ENCODE data around the gene GLIPR1. TPM values are rescaled to one million over a fixed set of nuclear protein-coding genes. Genes with fewer than 3 reads are reported as not detected.
"Not testable (repeated sequence)": the region's sequence is repeated elsewhere in the genome, so short reads cannot be mapped to it uniquely, and the experiment has no call there.

GLIPR1 gene
- total RNA-seq, 1 experiment from 2014 or later, result 1.9 TPM

DNA sequence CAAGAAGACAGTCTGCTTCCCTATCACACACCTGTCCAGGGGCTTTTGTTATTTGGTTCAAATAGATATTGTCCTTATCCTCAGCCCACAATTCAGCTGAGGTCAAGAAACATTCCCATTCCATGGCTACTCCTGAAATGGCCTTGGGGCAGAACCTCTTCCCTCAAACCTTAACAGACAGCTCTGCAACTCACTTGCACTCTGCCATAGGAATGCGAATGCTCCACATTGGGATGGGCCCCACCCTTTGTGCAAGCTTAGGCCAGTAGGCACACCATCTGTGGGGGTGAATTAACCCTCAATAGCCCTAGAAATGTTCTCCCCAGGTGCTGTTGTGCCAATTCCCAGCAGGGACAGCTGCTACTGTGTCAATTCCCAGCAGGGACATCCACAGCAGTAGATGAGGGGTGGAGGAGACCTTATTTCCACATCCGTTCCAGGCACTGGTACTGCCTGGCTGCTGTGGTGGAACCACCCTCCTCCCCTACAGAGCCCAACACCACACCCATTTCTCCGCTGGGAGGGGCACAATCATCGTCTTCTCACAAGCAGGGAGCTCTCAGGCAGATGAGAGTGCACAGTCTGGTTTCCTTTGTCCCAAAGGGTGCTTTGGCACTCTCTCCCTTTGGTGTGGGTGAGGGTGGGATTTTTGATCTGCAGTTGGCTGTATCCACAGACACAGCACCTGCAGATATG, 42.3 kb upstream of the GLIPR1 start:
- Mint-ChIP-seq H3K27ac (ENCODE audit: unreplicated experiment) (no peak overlapping the region), H3K9me3 (ENCODE audit: unreplicated experiment) (peaks cover 51% of the 10 kb centered on the region), H3K36me3 (ENCODE audit: insufficient read depth, unreplicated experiment) (no peaks in the 10 kb centered on the region), H3K4me3 (ENCODE audit: unreplicated experiment) (no peak overlapping the region), H3K4me1 (ENCODE audit: low read depth, unreplicated experiment) (peaks cover 8% of the 10 kb centered on the region), H3K27me3 (ENCODE audit: insufficient read depth, unreplicated experiment) (no peaks in the 10 kb centered on the region)
- TF ChIP-seq CTCF (IDR thresholded peaks at IDR 0.05; ENCODE audit: insufficient read depth in 1 of 2, low read depth in 1 of 2, low read length in 1 of 2, severe bottlenecking in 1 of 2, unreplicated experiment in 1 of 2), result no peak
- Histone ChIP-seq H3K36me3 (ENCODE audit: control insufficient read depth, insufficient read depth, low read length) (no peaks in the 10 kb centered on the region; the same call in 1 of the 2 replicates), H3K27me3 (replicated peaks; ENCODE audit: control insufficient read depth, insufficient read depth, low read length) (no peaks in the 10 kb centered on the region), H3K9me3 (peaks cover 20% of the 10 kb centered on the region), H3K4me1 (peaks cover 14% of the 10 kb centered on the region), H3K4me3 (ENCODE audit: low read depth, low read length) (no peak overlapping the region)
- CTCF ChIA-PET, result interaction anchor here (0.6 kb wide), 1 partner anchor 50 kb away, joined by 3 read pairs; no protein-coding TSS in a partner anchor
- intact Hi-C loops (cut with micrococcal nuclease; ENCODE audit: unreplicated experiment), result no loop called here
- POLR2A ChIA-PET, result no interaction called here
- no TSS peak for BruUV-seq (replicated peaks)
- DNase-seq, result no peak

GRCh38 chr12:75439048-75439447, 41.5 kb upstream of the GLIPR1 start:
- H3K4me1 ChIP-seq, result peaks cover 15% of the 10 kb centered on the region
- no peak overlapping the region for H3K27ac Mint-ChIP-seq (ENCODE audit: unreplicated experiment)
- POLR2A ChIA-PET, result no interaction called here
- no peaks in the 10 kb centered on the region; the same call in 1 of the 2 replicates for H3K36me3 ChIP-seq (ENCODE audit: control insufficient read depth, insufficient read depth, low read length)
- H3K27me3 Mint-ChIP-seq (ENCODE audit: insufficient read depth, unreplicated experiment), result no peaks in the 10 kb centered on the region
- peaks cover 50% of the 10 kb centered on the region for H3K9me3 Mint-ChIP-seq (ENCODE audit: unreplicated experiment)
- peaks cover 14% of the 10 kb centered on the region for H3K4me1 Mint-ChIP-seq (ENCODE audit: low read depth, unreplicated experiment)
- DNase-seq, result no peak
- intact Hi-C loops (cut with micrococcal nuclease; ENCODE audit: unreplicated experiment), result no loop called here
- no peak overlapping the region for H3K4me3 ChIP-seq (ENCODE audit: low read depth, low read length)
- no peaks in the 10 kb centered on the region for H3K27me3 ChIP-seq (replicated peaks; ENCODE audit: control insufficient read depth, insufficient read depth, low read length)
- no peak for TF ChIP-seq CTCF (IDR thresholded peaks at IDR 0.05; ENCODE audit: insufficient read depth in 1 of 2, low read depth in 1 of 2, low read length in 1 of 2, severe bottlenecking in 1 of 2, unreplicated experiment in 1 of 2)
- CTCF ChIA-PET, result no interaction called here
- H3K9me3 ChIP-seq, result peaks cover 20% of the 10 kb centered on the region
- H3K36me3 Mint-ChIP-seq (ENCODE audit: insufficient read depth, unreplicated experiment), result no peaks in the 10 kb centered on the region
- H3K4me3 Mint-ChIP-seq (ENCODE audit: unreplicated experiment), result no peak overlapping the region
- no TSS peak for BruUV-seq (replicated peaks)

DNA sequence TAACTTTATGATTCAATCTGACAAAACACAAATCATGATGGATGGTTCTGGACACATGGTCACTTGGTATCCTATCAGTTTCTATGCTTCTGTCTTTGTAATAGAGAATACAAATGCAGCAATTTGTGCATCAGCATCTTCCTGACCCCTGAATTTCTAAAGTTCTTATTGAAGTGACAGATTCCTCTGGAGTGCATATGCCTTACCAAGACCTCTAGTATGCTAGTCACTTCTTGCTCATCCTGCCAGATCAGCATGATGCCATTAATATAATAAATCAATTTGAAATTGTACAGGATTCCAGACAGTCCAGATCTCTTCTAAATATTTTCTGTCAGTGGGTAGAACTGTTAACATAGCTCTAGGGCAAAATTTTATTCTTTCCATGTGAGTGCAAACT, 40.6 kb upstream of the GLIPR1 start:
- intact Hi-C loops (cut with micrococcal nuclease; ENCODE audit: unreplicated experiment), result no loop called here
- ChIA-PET POLR2A (no interaction called here), CTCF (no interaction called here)
- Mint-ChIP-seq H3K4me3 (ENCODE audit: unreplicated experiment) (no peak overlapping the region), H3K36me3 (ENCODE audit: insufficient read depth, unreplicated experiment) (no peaks in the 10 kb centered on the region), H3K27me3 (ENCODE audit: insufficient read depth, unreplicated experiment) (no peaks in the 10 kb centered on the region), H3K9me3 (ENCODE audit: unreplicated experiment) (peaks cover 41% of the 10 kb centered on the region), H3K27ac (ENCODE audit: unreplicated experiment) (no peak overlapping the region), H3K4me1 (ENCODE audit: low read depth, unreplicated experiment) (peaks cover 14% of the 10 kb centered on the region)
- no peak for TF ChIP-seq CTCF (IDR thresholded peaks at IDR 0.05; ENCODE audit: insufficient read depth in 1 of 2, low read depth in 1 of 2, low read length in 1 of 2, severe bottlenecking in 1 of 2, unreplicated experiment in 1 of 2)
- H3K4me3 ChIP-seq (ENCODE audit: low read depth, low read length), result no peak overlapping the region
- BruUV-seq (replicated peaks), result no TSS peak
- peaks cover 15% of the 10 kb centered on the region for H3K4me1 ChIP-seq
- DNase-seq, result no peak
- no peaks in the 10 kb centered on the region for H3K27me3 ChIP-seq (replicated peaks; ENCODE audit: control insufficient read depth, insufficient read depth, low read length)
- peaks cover 20% of the 10 kb centered on the region for H3K9me3 ChIP-seq
- H3K36me3 ChIP-seq (ENCODE audit: control insufficient read depth, insufficient read depth, low read length), result no peaks in the 10 kb centered on the region; the same call in none of the 2 replicates

DNA sequence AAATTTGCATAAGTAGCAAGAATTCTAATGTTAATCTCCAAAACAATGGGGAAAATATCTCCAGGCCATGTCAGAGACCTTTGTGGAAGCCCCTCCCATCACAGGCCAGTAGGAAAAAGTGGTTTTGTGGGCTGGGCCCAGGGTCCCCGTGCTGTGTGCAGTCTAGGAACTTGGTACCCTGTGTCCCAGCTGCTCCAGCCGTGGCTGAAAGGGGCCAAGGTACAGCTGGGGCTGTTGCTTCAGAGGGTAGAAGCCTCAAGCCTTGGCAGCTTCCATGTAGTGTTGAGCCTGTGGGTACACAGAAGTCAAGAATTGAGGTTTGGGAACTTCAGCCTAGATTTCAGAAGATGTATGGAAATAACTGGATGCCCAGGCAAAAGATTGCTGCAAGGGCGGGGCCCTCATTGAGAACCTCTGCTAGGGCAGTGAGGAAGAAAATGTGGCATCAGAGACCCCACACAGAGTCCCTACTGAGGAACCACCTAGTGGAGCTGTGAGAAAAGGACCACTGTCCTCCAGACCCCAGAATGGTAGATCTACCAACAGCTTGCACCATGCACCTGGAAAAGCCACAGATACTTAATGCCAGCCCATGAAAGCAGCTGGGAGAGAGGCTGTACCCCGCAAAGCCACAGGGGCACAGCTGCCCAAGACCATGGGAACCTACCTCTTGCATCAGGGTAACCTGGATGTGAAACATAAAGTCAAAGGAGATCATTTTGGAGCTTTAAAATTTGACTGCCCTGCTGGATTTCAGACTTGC, 38.7 kb upstream of the GLIPR1 start:
- DNase-seq; H3K27me3 ChIP-seq (replicated peaks; ENCODE audit: control insufficient read depth, insufficient read depth, low read length); H3K4me3 Mint-ChIP-seq (ENCODE audit: unreplicated experiment); H3K4me3 ChIP-seq (ENCODE audit: low read depth, low read length); POLR2A ChIA-PET; H3K36me3 Mint-ChIP-seq (ENCODE audit: insufficient read depth, unreplicated experiment); intact Hi-C loops (cut with micrococcal nuclease; ENCODE audit: unreplicated experiment); BruUV-seq (replicated peaks); H3K27me3 Mint-ChIP-seq (ENCODE audit: insufficient read depth, unreplicated experiment); CTCF ChIA-PET; H3K36me3 ChIP-seq (ENCODE audit: control insufficient read depth, insufficient read depth, low read length): not testable (repeated sequence)
- Mint-ChIP-seq H3K9me3 (ENCODE audit: unreplicated experiment) (peaks cover 37% of the 10 kb centered on the region), H3K4me1 (ENCODE audit: low read depth, unreplicated experiment) (peaks cover 14% of the 10 kb centered on the region), H3K27ac (ENCODE audit: unreplicated experiment) (peak overlapping the region; percentile 11)
- Histone ChIP-seq H3K9me3 (peaks cover 13% of the 10 kb centered on the region), H3K4me1 (peaks cover 15% of the 10 kb centered on the region)

GRCh38 chr12:75442454-75442853, 38.1 kb upstream of the GLIPR1 start:
- peaks cover 37% of the 10 kb centered on the region for H3K9me3 Mint-ChIP-seq (ENCODE audit: unreplicated experiment)
- H3K4me3 Mint-ChIP-seq (ENCODE audit: unreplicated experiment); CTCF ChIA-PET; intact Hi-C loops (cut with micrococcal nuclease; ENCODE audit: unreplicated experiment); H3K27me3 ChIP-seq (replicated peaks; ENCODE audit: control insufficient read depth, insufficient read depth, low read length); H3K36me3 Mint-ChIP-seq (ENCODE audit: insufficient read depth, unreplicated experiment); H3K27me3 Mint-ChIP-seq (ENCODE audit: insufficient read depth, unreplicated experiment); BruUV-seq (replicated peaks); H3K4me3 ChIP-seq (ENCODE audit: low read depth, low read length); H3K36me3 ChIP-seq (ENCODE audit: control insufficient read depth, insufficient read depth, low read length); H3K9me3 ChIP-seq; POLR2A ChIA-PET; DNase-seq: not testable (repeated sequence)
- H3K4me1 ChIP-seq, result peaks cover 15% of the 10 kb centered on the region
- H3K4me1 Mint-ChIP-seq (ENCODE audit: low read depth, unreplicated experiment), result peaks cover 14% of the 10 kb centered on the region
- H3K27ac Mint-ChIP-seq (ENCODE audit: unreplicated experiment), result peak overlapping the region; percentile 11
